Glutamatergic neuron (in vitro differentiated cells): Measurements from ENCODE around the gene CCDC201. TPM values are rescaled to one million over a fixed set of nuclear protein-coding genes. Genes with fewer than 3 reads are reported as not detected.
"Not testable (repeated sequence)": the region's sequence is repeated elsewhere in the genome, so short reads cannot be mapped to it uniquely, and the experiment has no call there.

Experiments used
- DNase-seq: peaks from one replicate; pipeline ENCODE4 v3.0.0; 2022
- H3K27ac Mint-ChIP-seq: one replicate; pipeline ENCODE4 v1.8.0; 2020; ENCODE audit warnings: mild to moderate bottlenecking, mixed read lengths, inconsistent platforms; ENCODE audit not compliant: unreplicated experiment
- H3K27me3 Mint-ChIP-seq: one replicate; pipeline ENCODE4 v1.8.0; 2020; ENCODE audit warnings: mild to moderate bottlenecking, moderate library complexity, mixed read lengths, inconsistent platforms; ENCODE audit not compliant: unreplicated experiment
- H3K36me3 Mint-ChIP-seq: one replicate; pipeline ENCODE4 v1.8.0; 2020; ENCODE audit warnings: mild to moderate bottlenecking, mixed read lengths, inconsistent platforms; ENCODE audit not compliant: unreplicated experiment
- H3K4me1 Mint-ChIP-seq: one replicate; pipeline ENCODE4 v1.8.0; 2020; ENCODE audit warnings: mild to moderate bottlenecking, low read depth, mixed read lengths, inconsistent platforms; ENCODE audit not compliant: unreplicated experiment
- H3K4me3 Mint-ChIP-seq: one replicate; pipeline ENCODE4 v1.8.0; 2020; ENCODE audit warnings: mild to moderate bottlenecking, mixed read lengths, inconsistent platforms; ENCODE audit not compliant: unreplicated experiment
- H3K9me3 Mint-ChIP-seq: one replicate; pipeline ENCODE4 v1.8.0; 2020; ENCODE audit warnings: mild to moderate bottlenecking, moderate library complexity, mixed read lengths, inconsistent platforms; ENCODE audit not compliant: unreplicated experiment
- total RNA-seq: library from RNA; stranded (reverse); fragmentation: NEBNext Ultra II Directional; extraction: Animal tissue kit (Norgen Biotek cat#: 25700); gene quantifications from one replicate; pipeline ENCODE4 v1.2.1, GENCODE V29; 2021; ENCODE audit not compliant: unreplicated experiment
- TF ChIP-seq, protein P1 (sequence below): fragments of 200-600 bp; sonication (generic); IDR thresholded peaks from one replicate; pipeline ENCODE4 v1.5.0; 2021; ENCODE audit not compliant: partially characterized antibody, unreplicated experiment

CCDC201 gene
- total RNA-seq, 1 donor from 2014 or later: not detected

DNA sequence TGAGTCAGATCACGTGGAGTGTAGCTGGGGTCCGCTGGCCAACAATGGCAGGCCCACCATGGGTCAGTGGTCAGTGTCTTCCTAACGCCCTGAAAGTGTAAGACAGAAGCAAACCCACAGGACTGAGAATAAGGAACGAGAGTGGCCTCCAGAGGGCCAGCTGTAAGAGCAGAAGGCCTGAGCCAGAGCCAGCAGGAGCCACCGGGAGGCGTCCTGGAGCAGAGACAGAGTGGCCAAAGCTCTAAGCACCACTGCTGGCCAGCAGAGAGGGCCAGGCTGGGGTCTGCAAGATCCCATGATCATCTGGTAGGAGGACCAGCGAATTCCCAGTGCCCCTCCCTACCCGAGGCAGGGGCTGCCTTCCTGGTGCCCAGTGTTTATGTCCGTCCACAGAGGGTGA lies 9.2 kb downstream of the CCDC201 start:
- peaks cover 2% of the 10 kb centered on the region for H3K27me3 Mint-ChIP-seq
- no peaks in the 10 kb centered on the region for H3K36me3 Mint-ChIP-seq
- H3K27ac Mint-ChIP-seq: no peak overlapping the region
- peak; percentile 47 for DNase-seq
- no peak overlapping the region for H3K4me3 Mint-ChIP-seq
- H3K9me3 Mint-ChIP-seq: no peaks in the 10 kb centered on the region
- TF ChIP-seq, protein P1, sequence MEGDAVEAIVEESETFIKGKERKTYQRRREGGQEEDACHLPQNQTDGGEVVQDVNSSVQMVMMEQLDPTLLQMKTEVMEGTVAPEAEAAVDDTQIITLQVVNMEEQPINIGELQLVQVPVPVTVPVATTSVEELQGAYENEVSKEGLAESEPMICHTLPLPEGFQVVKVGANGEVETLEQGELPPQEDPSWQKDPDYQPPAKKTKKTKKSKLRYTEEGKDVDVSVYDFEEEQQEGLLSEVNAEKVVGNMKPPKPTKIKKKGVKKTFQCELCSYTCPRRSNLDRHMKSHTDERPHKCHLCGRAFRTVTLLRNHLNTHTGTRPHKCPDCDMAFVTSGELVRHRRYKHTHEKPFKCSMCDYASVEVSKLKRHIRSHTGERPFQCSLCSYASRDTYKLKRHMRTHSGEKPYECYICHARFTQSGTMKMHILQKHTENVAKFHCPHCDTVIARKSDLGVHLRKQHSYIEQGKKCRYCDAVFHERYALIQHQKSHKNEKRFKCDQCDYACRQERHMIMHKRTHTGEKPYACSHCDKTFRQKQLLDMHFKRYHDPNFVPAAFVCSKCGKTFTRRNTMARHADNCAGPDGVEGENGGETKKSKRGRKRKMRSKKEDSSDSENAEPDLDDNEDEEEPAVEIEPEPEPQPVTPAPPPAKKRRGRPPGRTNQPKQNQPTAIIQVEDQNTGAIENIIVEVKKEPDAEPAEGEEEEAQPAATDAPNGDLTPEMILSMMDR: no peak
- no peaks in the 10 kb centered on the region for H3K4me1 Mint-ChIP-seq

DNA sequence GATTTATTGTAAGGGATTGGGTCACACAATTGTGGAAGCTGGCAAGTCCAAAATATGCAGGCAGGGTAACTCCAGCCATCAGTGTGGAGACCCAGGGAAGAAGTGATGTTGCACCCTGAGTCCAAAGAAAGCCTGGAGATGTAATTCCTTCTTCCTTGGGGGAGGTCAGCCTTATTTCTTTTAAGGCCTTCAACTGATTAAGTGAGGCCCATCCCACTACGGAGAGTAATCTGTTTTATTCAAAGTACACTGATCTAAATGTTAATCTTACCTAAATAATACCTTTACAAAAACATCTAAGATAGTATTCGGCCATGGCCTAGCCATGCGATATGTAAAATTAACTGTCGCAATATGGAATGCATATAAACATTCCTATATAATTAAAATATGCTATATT lies 16.0 kb downstream of the CCDC201 start:
- H3K27me3 Mint-ChIP-seq, H3K4me3 Mint-ChIP-seq, DNase-seq, H3K36me3 Mint-ChIP-seq, H3K27ac Mint-ChIP-seq, H3K9me3 Mint-ChIP-seq, H3K4me1 Mint-ChIP-seq: not testable (repeated sequence)

DNA sequence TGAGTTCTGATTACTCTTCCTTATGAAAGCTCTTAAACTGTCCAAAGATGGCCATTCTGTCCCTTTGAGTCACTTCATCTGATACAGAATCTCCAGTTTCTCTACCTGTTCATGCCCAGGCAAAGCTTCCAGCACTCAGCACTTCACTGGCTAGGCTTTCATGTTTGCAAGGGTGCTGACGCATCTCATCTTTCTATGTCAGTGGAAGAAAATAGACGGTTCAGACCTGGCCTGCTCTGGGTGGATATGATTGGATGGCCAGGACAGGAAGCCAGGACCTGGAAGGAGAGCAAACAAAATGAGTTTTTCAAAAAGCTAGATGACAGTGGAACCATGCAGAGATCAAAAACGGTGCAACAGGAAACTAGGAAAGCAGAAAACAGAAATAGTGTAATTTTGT lies 17.2 kb downstream of the CCDC201 start:
- H3K4me3 Mint-ChIP-seq, H3K27me3 Mint-ChIP-seq, H3K36me3 Mint-ChIP-seq, H3K27ac Mint-ChIP-seq, H3K9me3 Mint-ChIP-seq, H3K4me1 Mint-ChIP-seq, DNase-seq: not testable (repeated sequence)

DNA sequence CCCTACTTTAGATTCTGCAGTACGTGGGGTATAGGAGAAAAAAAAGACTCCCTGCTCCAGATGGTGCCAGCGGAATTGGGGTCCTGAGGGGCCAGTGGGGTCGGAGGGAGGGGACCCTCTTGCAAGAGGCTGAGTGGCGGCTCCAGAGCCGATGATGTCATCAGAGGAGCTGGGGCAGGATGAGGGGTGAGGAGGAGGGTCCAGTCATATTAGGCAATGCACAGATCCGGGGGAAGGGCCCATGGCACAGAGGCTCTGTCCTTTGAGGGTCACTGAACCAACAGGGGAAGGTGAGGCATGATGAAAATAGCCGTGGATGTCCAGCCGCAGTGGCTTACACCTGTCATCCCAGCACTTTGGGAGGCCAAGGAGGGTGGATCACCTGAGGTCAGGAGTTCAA lies 19.4 kb downstream of the CCDC201 start:
- not testable (repeated sequence) for H3K27me3 Mint-ChIP-seq, H3K4me3 Mint-ChIP-seq, DNase-seq, H3K9me3 Mint-ChIP-seq, H3K36me3 Mint-ChIP-seq, H3K27ac Mint-ChIP-seq, H3K4me1 Mint-ChIP-seq

DNA sequence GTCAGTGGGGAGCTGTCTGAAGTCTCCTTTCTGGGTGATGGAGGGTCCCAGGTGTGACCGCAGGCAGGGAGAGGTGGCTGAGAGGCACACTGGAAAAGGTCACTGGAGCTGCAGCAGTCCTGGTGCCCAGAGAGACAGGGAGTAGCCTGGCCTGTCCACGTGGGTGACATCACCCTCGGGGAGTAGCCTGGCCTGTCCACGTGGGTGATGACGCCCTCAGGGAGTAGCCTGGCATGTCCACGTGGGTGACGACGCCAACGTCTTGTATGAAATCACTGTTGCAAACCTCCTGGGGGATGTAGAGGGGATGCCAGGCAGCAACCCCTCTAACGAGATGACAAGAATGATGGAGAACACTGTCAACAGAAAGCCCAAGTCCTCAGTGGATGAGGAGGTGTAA lies 19.9 kb downstream of the CCDC201 start:
- H3K36me3 Mint-ChIP-seq, H3K4me3 Mint-ChIP-seq, H3K27ac Mint-ChIP-seq, H3K4me1 Mint-ChIP-seq, H3K27me3 Mint-ChIP-seq, DNase-seq, H3K9me3 Mint-ChIP-seq: not testable (repeated sequence)

DNA sequence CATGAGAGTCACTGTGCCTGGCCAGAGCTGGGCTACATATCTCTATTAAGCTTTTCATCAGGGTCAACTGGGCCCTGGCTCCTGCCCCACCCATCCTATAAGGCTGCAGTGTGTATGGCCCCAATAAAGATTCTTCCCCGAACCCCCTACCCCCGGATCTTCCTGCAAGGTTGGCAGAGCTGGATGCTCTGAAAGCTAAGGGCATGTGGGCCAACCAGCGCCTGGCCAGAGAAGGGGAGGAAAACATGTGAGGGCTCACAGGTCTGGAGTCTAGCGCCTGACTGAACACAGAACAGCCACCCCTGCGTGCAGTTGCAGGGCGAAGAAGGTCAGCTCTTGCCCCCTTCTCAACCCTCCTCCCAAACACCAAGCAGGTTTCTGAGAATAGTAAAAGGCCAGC lies 24.1 kb downstream of the CCDC201 start:
- H3K4me1 Mint-ChIP-seq, H3K36me3 Mint-ChIP-seq, H3K27me3 Mint-ChIP-seq, H3K4me3 Mint-ChIP-seq, H3K9me3 Mint-ChIP-seq, DNase-seq, H3K27ac Mint-ChIP-seq: not testable (repeated sequence)

DNA sequence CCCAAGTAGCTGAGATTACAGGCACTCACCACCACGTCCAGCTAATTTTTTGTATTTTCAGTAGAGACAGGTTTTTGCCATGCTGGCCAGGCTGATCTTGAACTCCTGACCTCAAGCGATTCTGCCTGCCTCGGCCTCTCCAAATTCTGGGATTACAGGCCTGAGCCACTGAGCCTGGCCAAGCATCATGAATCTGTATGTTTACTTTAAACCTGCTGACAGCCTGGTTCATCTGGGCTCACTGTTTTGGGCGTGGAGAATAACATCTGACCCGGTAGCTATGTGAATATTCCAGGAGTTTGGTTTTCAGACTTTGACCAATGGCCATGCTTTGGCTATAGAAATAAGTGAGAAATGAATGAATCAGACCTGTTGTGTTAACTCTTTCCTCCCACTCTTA lies 26.3 kb downstream of the CCDC201 start:
- H3K36me3 Mint-ChIP-seq, H3K4me3 Mint-ChIP-seq, H3K27me3 Mint-ChIP-seq, H3K4me1 Mint-ChIP-seq, DNase-seq, H3K9me3 Mint-ChIP-seq, H3K27ac Mint-ChIP-seq: not testable (repeated sequence)

DNA sequence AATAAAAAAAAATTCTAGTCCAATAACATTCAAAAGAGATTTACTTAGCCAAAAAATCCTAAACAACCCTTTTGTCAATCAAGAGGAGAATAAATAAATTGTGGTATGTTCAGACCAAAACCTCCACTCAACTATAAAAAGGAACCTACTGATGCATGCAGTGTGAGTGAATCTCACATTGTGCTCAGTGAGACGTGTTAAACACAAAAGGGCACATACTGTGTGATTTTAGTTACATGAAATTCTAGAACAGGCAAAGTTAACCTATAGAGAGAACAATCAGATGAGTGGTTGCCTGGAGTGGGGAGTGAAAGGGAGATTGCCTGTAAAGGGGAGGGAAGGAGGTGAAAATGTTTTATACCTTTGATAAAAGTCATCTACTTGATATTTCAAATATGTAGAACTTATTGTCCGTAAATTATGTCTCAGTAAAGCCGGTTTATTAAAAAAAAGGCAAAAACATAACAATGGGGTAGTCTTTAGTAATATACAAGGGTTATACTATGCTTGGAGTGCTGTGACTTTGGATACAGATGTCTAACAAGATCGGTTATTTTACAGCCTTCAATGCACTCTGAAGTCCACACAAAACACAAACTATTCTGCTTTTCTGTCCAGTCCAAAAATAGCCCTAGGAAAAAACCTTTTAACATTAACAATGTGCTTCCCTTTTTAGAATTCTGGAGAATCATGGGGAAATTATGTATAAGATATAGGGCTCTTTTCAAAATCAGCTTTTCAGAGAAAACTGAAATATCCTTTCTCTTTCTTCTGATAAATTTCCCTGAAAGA lies 30.8 kb downstream of the CCDC201 start:
- H3K27ac Mint-ChIP-seq, H3K27me3 Mint-ChIP-seq: not testable (repeated sequence)

DNA sequence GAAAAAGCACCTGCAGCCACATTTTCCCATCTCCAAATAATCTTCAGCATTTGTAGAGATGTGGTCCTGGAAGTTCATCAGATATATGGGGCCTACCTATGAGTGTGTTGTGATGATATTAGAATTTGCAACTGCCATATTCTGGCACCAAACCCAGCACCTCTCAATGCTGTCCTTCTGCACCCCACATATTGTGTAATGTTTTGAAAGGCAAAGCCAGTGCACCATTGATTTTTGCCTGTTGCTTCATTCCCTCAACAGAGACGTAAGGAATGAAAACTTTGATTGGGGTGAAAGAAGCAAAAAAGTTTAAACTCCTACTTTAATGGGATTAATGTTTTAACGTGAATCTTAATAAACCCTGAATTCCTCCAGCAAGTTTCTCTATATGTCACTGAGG lies 34.0 kb downstream of the CCDC201 start:
- not testable (repeated sequence) for H3K36me3 Mint-ChIP-seq, H3K4me3 Mint-ChIP-seq, H3K9me3 Mint-ChIP-seq, H3K27me3 Mint-ChIP-seq, H3K4me1 Mint-ChIP-seq, H3K27ac Mint-ChIP-seq, DNase-seq

More for the DNA sequence above, 30.8 kb downstream of the CCDC201 start:
- H3K9me3 Mint-ChIP-seq, DNase-seq, H3K4me1 Mint-ChIP-seq, H3K36me3 Mint-ChIP-seq, H3K4me3 Mint-ChIP-seq: not testable (repeated sequence)

DNA sequence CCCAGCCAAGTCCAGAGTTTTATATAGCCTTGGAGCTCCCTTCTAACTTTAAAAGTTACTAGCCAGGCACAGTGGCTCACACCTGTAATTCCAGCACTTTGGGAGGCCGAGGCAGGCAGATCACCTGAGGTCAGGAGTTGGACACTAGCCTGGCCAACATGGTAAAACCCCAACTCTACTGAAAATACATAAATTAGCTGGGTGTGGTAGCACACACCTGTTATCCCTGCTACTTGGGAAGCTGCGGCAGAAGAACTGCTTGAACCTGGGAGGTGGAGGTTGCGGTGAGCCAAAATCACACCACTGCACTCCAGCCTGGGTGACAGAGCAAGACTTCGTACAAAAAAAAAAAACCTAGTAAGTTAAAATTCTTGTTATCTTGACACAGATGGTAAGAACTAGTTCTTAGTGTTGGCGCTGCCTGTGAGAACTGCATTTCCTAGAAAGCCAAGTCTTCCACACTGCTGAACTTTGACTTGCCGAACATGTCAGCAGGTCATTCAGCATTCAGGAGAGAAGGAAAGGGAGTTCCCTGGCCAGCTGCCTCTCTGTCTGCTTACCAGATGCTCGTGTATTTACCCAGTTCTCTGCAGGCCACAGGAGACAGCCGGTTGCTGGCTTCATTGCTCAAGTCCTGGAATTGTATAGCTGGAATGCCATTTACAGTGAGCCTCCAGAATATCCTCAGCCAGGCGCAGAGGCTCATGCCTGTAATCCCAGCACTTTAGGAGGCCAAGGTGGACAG lies 40.3 kb downstream of the CCDC201 start:
- peak; percentile 49 for DNase-seq
- H3K4me1 Mint-ChIP-seq, H3K4me3 Mint-ChIP-seq, H3K27me3 Mint-ChIP-seq, H3K27ac Mint-ChIP-seq, H3K9me3 Mint-ChIP-seq, H3K36me3 Mint-ChIP-seq: not testable (repeated sequence)

DNA sequence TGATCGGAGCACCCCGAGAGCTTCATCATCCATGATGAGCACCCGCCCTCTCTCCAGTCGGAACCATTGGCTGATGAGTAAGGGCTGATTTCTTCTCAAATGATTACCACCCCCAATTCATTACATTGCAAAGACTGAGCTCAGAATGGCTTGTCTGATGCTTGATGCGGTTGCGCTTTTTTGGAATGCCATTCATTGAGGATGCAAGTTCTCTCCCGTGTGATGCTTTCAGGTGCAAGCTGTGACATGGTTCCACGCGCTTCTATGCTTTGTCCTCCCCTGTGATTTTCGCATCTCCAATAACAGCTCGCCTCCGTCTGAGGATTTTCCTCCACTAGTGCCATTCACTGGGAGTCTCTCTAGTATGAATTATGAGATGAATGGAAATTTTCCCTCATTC lies 43.0 kb downstream of the CCDC201 start:
- H3K27me3 Mint-ChIP-seq, H3K27ac Mint-ChIP-seq, H3K9me3 Mint-ChIP-seq, H3K36me3 Mint-ChIP-seq, H3K4me3 Mint-ChIP-seq, DNase-seq, H3K4me1 Mint-ChIP-seq: not testable (repeated sequence)
